Measurements from ENCODE around the gene ZNF786.
"Not testable (repeated sequence)": the region's sequence is repeated elsewhere in the genome, so short reads cannot be mapped to it uniquely, and the experiment has no call there.

The ZNF786 gene

DNA sequence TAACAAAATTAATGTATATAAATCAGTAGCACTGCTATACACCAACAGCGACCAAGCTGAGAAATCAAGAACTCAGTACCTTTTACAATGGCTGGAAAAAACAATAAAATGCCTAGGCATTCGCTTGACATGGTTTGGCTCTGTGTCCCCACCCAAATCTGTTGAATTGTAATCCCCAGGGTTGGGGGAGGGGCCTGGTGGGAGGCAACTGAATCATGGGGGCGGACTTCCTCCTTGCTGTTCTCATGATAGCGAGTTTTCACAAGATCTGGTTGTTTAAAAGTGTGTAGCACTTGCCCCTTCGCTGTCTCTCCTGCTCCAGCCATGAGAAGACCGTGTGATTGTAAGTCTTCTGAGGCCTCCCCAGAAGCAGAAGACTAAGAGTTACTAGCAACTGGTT is 8.6 kb downstream of the ZNF786 start:
- no peak for DNase-seq (ENCODE audit: low read depth)

DNA sequence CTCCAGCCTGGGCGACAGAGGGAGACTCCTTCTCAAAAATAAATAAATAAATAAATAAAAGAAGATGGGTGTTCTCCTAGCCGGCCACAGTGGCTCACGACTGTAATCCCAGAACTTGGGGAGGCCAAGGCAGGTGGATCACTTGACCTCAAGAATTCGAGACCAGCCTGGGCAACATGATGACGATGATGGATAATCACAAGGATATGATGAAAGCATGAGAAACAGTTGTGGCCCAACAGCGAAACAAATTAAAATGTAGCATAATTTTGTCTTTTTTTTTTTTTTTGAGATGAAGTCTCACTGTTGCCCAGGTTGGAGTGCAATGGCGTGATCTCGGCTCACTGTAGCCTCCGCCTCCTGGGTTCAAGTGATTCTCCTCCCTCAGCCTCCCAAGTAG is 12.9 kb downstream of the ZNF786 start:
- DNase-seq (ENCODE audit: low read depth) = no peak

DNA sequence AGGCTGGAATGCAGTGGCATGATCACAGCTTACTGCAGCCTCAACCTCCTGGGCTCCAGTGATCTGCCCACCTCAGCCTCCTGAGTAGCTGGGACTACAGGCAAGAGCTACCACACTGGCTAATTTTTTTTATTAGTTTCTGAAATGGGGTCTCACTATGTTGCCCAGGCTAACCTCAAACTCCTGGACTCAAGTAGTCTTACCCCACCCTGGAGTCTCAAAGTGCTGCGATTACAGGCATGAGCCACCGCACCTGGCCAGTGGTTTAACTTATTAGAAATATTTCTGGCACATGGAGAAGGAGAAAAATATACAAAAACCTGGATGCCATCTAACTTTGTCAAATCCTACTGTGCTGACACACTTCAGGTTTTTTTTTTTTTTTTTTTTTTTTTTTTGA is 15.2 kb downstream of the ZNF786 start:
- no peak for DNase-seq (ENCODE audit: low read depth)

DNA sequence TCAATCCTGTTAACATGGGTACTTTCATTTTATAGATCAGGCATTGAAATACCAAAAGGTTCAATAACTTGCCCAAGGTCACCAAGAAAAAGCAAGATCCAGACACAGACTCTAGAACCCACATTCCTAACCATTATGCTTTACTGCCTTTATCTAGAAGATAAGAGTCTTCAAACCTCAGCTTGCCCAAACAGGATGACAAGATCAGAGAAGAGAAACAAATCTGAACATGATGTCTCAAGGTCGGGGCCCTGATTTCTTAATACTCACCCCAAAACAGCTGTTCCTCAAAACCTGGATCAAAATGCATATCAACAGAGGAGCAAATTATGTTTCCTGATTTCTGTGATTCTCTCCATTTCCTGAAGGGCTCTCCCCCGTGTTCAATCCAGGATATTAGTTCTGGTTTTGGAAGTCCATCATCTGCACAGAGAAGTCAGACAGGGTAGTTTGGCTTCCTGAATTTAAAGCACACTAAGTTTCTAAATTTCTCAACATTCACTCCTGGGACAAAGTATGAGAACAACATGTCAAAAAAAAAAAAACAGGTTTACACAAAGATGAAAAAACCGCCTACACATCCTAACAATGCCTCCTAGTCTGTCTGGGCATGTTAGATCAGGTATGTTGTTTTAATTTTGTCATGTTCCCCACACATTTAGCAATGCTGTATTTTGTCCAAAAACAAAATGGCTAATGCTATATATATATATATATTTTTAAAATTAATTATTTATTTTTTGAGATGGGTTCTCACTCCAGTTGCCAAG is 16.2 kb downstream of the ZNF786 start:
- no peak for DNase-seq (ENCODE audit: low read depth)

DNA sequence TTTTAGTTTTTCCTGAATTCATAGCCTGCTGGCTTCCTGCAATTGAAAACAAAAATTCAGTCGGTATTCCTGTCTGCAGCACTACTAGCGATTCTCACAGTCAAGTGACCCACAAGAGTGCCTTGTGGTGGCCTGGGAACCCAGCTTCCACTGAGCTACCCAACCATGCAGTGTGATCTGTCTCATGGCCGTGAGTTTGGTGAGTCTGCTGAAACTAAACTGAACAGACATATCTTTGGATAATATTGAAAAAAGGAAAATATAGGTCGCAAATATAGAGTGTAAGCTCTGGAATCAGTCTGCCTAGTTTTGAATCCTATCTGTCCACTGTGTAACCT is 18.1 kb downstream of the ZNF786 start:
- no peak for DNase-seq (ENCODE audit: low read depth)

DNA sequence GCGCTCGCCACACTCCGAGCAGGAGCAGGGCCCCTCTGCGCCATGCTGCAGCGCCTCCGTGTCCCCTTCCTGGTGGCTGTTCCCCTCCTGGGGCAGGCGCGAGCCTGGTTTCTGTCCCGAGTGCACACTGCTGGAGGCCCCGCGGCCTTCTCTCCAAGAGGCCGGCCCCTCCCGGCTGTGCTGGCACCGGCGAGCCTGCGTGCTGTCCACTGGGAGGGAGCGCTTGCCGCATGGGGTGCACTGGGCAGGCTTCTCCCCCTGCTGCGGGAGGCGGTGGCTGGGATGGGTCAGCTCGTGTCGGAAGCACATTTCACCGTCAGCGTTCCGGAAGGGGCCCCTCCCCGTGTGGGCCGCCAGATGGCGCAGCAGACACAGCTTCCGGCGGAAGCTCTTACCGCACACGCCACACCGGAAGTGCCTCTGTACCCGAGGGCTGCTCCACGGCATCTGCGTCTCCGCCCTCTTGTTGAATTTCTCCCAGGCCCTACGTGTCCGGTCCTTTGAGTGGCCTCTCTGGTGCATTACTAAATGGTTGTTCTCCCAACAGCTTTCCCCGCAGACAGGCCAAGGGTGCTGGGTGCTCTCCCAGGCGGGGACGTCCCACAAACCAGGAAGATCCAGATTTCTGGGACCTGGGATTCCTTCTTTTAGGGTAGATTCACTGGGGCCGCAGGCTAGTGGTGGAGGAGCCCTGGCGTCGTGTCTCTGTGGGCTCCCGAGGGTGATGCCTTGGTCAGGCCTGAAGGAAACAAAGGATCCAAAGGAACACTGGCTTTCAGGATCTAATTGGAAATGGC is 18.7 kb downstream of the ZNF786 start:
- peak; percentile 54 for DNase-seq (ENCODE audit: low read depth)

DNA sequence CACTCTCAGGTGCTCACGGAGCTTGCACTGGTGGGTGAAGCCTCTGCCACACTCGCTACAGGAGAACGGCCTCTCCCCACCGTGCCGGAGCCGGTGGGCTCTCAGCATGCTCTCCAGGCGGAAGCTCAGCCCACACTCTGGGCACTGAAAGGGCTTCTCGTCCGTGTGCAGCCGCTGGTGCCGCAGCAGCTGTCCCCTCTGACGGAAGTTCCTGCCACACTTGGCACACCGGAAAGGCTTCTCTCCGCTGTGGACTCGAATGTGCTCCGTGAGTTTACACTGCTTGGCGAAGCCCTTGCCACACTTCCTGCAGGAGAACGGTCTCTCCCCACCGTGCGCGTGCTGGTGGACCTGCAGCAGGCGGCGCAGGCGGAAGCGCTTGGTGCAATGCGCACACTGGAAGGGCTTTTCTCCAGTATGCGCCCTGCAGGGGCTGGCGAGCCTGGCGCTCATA is 19.3 kb downstream of the ZNF786 start:
- no peak for DNase-seq (ENCODE audit: low read depth)

DNA sequence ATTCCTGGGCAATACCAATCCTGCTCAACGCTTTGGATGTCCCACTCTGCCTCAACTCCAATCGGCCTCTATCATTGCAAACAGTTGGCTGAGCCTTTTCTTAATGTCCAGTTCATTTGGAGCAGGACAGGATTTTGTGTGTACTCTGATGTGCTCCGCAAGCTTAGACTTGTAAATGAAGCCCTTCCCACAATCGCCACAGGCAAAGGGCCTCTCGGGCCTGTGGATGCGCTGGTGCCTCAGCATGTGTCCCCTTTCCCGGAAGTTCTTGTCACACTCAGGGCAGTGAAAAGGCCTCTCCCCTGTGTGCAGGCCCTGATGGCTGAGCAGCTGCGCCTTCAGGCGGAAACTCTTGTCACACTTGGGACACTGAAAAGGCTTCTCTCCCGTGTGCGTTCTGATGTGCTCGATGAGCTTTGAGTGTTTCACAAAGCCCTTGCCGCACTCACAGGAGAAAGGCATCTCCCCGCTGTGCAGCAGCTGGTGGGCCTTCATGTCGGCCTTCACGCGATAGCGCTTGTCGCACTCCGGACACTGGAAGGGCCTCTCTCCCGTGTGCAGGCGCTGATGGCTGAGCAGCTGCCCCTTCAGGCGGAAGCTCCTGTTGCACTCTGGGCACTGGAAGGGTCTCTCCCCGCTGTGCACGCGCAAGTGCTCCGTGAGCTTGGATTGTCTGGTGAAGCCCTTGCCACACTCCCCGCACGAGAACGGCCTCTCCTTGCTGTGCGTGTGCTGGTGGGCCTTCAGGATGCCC is 20.0 kb downstream of the ZNF786 start:
- DNase-seq (ENCODE audit: low read depth) = no peak

DNA sequence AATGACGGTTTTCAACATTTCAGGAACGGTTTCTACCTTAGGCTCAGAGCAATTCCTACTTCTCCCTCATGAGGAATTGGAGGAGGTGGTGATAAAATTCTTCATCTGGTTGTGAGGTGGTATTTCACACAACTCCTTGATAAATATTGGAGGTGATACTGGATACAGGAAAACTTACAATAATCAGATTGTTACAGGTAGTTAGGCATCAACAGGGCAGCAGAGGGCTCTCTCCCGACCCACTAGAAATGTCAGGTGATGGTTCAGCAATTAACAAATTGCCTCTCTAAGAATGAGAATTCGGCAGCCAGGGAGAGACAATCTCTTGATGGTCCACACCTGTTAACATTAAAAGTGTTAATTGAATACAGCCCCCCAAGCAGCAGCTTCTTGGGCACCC is 22.6 kb downstream of the ZNF786 start:
- no peak for DNase-seq (ENCODE audit: low read depth)

DNA sequence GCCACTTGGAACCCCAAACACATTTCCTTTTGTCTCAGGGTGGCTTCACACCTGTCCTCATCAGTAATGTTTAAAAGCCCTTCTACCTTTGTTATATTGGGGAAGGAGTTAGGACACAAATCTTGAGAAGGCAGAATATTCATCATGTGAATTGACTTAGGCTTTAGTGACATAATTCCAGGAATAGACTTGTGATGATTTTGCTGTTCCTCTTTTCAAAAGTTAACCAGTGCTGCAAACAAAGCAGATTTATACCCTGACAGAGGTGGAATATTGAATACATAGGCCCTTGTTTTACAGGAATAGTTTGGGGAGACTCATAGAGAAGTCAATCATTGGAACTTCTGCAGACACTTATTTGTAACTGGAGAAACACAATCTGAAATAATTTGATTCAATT is 27.0 kb downstream of the ZNF786 start:
- DNase-seq (ENCODE audit: low read depth) = no peak

DNA sequence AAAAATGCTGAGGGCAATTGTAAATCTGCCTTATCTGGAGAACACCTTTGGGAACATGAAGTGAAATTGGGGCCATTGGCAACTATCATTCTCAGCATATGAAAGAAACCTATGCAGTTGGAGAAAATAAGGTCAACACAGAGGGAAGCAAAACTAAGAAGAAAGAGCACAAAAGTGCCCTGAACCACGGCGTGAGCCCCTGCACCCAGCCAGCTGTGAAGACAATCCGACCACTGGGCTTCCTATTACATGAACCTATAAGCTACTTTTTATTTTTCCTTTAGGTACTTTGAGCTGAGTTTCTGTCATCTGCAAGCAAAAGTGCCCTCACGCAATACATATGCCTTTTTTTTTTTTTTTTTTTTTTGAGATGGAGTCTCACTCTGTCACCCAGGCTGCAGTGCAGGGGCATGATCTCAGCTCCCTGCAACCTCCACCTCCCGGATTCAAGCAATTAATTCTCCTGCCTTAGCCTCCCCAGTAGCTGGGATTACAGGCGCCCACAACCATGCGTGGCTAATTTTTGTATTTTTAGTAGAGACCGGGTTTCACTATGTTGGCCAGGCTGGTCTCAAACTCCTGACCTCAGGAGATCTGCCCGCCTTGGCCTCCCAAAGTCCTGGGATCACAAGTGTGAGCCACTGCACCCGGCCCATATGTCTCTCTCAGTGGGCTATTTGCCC is 28.2 kb downstream of the ZNF786 start:
- DNase-seq (ENCODE audit: low read depth) = not testable (repeated sequence)

DNA sequence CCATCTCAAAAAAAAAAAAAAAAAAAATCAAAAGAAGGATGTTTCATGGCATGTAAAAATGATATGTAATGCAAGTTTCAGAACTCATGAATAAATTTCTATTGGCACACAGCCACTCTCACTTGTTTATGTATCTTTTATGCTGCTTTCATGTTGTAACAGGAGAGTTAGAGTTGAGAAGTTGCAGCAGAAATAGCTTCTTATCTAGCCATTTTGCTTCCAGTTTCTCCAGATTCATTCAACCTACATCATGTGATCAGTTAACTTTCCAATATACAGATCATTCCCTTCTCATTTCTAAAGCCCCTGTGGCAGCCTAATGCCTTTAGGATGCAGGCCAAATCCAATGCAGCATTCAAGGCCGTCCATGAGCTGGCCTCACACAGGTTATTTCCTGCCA is 30.4 kb downstream of the ZNF786 start:
- no peak for DNase-seq (ENCODE audit: low read depth)

DNA sequence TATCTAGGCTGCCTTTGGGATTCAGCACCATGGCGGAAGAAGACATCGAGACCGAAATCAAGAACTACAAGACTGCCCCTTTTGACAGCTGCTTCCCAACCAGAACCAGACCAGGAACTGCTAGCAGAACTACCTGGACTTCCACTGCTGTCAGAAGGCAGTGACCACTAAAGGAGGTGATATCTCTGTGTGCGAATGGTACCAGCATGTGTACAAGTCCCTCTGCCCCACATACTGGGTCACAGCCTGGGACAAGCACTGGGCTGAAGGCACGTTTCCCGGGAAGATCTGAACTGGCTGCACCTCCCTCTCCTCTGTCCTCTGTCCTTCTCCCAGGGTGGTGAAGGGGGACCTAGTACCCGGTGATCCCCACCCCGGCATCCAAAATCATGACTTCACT is 36.6 kb downstream of the ZNF786 start:
- DNase-seq (ENCODE audit: low read depth) = no peak

DNA sequence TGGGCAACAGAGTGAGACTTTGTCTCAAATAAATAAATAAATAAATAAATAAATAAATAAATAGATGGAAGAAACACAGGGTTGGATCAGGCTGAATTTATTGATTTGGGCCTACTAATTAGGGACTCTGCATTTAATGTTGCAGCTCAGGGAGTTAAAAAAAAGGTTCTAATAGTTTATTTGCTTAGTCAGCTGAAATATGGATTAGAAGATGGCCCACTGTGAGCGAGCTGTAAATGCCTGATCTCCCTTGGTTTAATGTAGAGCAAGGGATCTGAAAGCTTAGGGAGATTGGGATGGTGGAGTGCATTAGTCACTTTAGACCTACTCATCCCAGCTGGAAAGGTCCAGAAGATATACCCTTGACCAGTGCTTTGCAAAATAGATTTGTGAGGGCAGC is 37.1 kb downstream of the ZNF786 start:
- DNase-seq (ENCODE audit: low read depth) = no peak

DNA sequence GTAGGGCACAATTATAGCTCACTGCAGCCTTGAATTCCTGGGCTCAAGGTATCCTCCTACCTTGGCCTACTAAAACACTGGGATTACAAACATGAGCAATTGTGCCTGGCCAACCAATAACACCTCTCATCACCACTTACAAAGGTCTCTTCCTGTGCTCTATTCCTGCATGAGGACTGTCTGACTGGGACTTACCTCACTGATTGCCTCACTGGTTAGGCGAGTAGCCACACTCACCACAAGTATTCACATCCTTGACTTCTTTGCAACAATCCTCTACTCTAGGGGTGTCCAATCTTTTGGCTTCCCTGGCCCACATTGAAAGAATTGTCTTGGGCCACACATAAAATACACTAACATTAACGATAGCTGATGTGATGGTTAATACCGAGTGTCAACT is 39.6 kb downstream of the ZNF786 start:
- no peak for DNase-seq (ENCODE audit: low read depth)

DNA sequence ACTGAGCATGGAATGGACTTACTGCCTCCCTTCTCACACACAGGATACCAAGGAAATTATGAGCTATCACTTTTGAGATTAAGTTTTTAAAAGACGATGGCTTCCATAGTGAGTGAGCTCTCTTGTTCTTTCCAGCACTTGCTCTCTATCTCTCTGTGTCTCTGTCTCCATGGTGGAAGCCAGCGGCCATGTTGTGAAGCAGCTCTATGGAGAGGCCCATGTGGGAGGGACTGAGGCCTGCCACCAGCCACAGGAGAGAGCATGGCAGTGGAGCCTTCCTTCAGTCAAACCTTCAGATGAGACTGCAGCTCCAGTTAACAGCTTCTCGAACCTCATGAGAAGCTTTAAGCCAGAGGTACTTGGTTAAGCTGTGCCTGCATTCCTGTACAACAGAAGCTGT is 41.7 kb downstream of the ZNF786 start:
- no peak for DNase-seq (ENCODE audit: low read depth)

DNA sequence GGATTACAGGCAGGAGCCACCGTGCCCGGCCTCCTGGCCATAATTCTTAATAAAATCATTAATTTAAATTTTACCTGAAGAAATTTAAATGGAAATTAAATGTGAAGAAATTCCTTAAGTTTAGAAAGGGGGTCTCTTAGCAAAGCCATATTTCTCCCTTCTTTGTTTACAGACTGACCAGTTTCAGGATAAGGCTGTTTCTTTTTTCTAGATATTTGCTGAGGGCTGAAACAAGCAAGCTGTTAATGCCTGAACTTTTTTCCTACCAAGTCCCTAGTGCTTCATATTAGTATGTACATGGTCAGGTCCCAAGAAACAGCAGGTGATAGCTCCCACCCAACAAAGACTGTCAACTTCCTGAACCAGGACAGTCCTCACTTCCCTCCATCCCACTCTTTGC is 44.1 kb downstream of the ZNF786 start:
- DNase-seq (ENCODE audit: low read depth) = no peak

DNA sequence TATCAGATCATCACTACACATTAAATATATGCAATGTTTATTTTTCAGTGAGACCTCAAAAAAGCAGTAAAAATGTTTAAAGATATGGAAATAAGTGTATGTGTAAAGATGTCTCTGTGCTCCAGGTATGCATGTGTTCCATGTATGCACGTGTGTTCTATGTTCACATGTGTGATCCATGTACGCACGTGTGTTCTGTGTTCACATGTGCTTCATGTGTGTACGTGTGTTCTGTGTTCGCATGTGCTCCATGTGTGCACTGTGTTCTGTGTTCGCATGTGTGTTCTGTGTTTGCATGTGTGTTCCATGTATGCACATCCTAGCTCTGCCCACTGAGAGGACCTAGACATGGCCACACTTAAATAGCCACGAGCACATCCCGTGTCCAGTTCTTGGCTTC is 46.6 kb downstream of the ZNF786 start:
- DNase-seq (ENCODE audit: low read depth) = no peak

DNA sequence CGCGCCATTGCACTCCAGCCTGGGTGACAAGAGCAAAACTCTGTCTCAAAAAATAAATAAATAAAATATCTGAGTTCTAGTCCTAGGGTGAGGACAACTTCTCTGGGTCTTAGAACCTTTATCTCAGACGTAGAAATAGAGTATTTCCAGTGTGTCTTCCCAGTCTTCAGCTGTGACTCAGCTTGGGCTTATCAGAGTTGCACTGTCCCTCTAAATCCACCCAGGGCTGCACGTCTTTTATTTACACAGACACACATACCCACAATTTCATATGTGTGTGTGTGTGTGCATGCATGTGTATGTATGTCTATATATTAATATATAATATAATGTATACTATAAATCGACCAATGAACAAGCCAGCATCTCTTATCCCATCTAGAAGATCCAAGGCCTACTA is 49.2 kb downstream of the ZNF786 start:
- no peak for DNase-seq (ENCODE audit: low read depth)

DNA sequence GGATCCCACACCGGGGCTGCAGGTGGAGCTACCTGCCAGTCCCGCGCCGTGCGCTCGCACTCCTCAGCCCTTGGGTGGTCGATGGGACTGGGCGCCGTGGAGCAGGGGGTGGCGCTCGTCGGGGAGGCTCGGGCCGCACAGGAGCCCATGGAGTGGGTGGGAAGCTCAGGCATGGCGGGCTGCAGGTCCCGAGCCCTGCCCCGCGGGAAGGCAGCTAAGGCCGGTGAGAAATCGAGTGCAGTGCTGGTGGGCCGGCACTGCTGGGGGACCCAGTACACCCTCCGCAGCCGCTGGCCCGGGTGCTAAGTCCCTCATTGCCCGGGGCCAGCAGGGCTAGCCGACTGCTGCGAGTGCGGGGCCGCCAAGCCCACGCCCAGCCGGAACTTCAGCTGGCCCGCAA is 51.9 kb downstream of the ZNF786 start:
- DNase-seq (ENCODE audit: low read depth) = not testable (repeated sequence)

DNA sequence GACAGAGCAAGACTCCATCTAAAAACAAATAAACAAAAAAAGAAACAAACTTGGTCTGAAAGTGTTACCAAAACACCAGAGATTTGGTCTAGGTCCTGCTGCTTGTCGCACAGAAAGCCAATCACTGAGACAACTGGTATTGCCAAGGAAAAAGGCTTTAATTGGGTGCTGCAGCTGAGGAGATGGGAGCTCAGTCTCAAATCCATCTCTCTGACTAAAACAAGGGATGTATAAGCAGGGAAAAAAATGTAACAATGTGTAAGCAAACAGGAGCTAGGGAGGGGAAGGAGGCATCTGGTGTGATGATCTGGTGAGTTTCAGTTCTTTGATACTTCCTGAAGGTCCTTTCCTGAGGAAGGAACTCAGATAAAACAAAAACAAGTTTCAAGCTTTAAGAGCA is 53.8 kb downstream of the ZNF786 start:
- no peak for DNase-seq (ENCODE audit: low read depth)

DNA sequence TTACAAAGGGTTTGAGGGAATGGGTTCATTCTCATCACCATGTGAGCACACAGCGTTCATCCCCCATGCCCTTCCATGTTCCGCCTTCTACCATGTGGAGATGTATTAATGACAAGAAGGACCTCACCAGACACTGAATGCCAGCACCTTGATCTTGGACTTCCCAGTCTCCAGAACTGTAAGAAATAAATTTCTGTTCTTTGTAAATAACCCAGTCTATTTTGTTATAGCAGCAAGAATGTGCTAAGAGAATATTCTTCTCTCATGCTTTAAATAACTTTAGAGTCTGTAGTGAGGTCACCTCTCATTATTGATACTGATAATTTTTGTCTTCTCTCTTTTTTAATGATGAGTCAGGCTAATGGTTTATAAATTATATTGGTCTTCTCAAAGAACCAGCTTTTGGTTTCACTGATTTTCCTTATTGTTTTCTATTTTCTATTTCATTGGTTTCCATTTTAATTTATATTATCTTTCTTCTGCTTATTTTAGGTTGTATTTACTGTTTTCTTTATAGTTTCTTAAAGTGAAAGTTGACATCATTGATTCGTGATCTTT is 59.1 kb downstream of the ZNF786 start:
- no peak for DNase-seq (ENCODE audit: low read depth)
